HepG2 (cell line): Measurements from ENCODE around the gene NAP1L1. TPM values are rescaled to one million over a fixed set of nuclear protein-coding genes. Genes with fewer than 3 reads are reported as not detected.

Experiments
- ATAC-seq: fragments of 200-7000 bp; cut with Tn5 transposase; 3 replicates; pipeline ENCODE4 v1.9.1; 2020; ENCODE audit warnings: mild to moderate bottlenecking, moderate library complexity
- BruUV-seq: library from RNA; stranded (reverse); fragments of 400-500 nt; replicated peaks from 2 replicates; lab custom pipeline; 2021; lab: Mats Ljungman, UMichigan
- CTCF ChIA-PET: fragments of 300-600 bp; formaldehyde crosslinking; extraction: SDS; loops from one replicate; lab custom pipeline; 2021; ENCODE audit warnings: low total read pairs, inconsistent platforms, low intra/inter-chr PET ratio; lab: Yijun Ruan, JAX
- POLR2A ChIA-PET: fragments of 350-600 bp; sonication (Branson Sonifier 250); formaldehyde crosslinking; loops from one replicate; lab custom pipeline; 2020; ENCODE audit warnings: antibody characterized with exemption, inconsistent platforms; lab: Yijun Ruan, JAX
- DNase-seq: peaks from one replicate; pipeline ENCODE4 v3.0.0-alpha.2; 2015; ENCODE audit warnings: low spot score
- FAIRE-seq: peaks from 3 replicates; lab custom pipeline; 2011; peaks lifted over from hg19 to GRCh38; lab: Jason Lieb, UNC
- H2AFZ ChIP-seq: one replicate; pipeline ENCODE4 v1.6.1; 2011; ENCODE audit warnings: low read length, inconsistent platforms
- H3K27ac ChIP-seq: fragments of 300-600 bp; 3 replicates; pipeline ENCODE4 v1.8.0; 2011; ENCODE audit warnings: mixed run types, mild to moderate bottlenecking, mixed read lengths, low read length, inconsistent platforms; ENCODE audit not compliant: insufficient read depth; ENCODE audit errors: extremely low read length
- H3K27me3 ChIP-seq, 2 experiments: fragments of 200-600 bp in 1 of 2; 2 replicates in 1 of 2; 3 replicates in 1 of 2; pipeline versions ENCODE4 v1.6.0 to v1.8.0; 2011; ENCODE audit warnings: low read length in 2 of 2, mild to moderate bottlenecking in 2 of 2, moderate library complexity in 2 of 2, inconsistent platforms in 1 of 2; ENCODE audit not compliant: insufficient read depth in 2 of 2, control insufficient read depth in 1 of 2
- H3K36me3 ChIP-seq, 2 experiments: fragments of 200-600 bp in 1 of 2; replicated peaks in 1 of 2; 2 replicates in 1 of 2; 3 replicates in 1 of 2; pipeline versions ENCODE4 v1.5.1 to v1.8.0; 2011; ENCODE audit warnings: low read length in 2 of 2, inconsistent platforms in 1 of 2; ENCODE audit not compliant: insufficient read depth in 2 of 2, control insufficient read depth in 1 of 2
- H3K4me1 ChIP-seq: 2 replicates; pipeline ENCODE4 v1.5.1; 2012; ENCODE audit warnings: low read length, inconsistent platforms; ENCODE audit not compliant: insufficient read depth
- H3K4me2 ChIP-seq: 2 replicates; pipeline ENCODE4 v1.6.0; 2011; ENCODE audit warnings: low read depth, low read length, inconsistent platforms
- H3K4me3 ChIP-seq, 3 experiments: fragments of 200-600 bp in 1 of 3; sonication (generic), shearing (Covaris generic) in 1 of 3; replicated peaks in 1 of 3; 2 replicates each; pipeline ENCODE4 v1.5.1; 2011 to 2016; ENCODE audit warnings: low read length in 3 of 3, inconsistent platforms in 2 of 3, low read depth in 2 of 3, mild to moderate bottlenecking in 2 of 3, control low read depth in 1 of 3, mixed read lengths in 1 of 3; ENCODE audit not compliant: insufficient read depth in 1 of 3
- H3K79me2 ChIP-seq: one replicate; pipeline ENCODE4 v1.6.1; 2011; ENCODE audit warnings: low read length, inconsistent platforms; ENCODE audit not compliant: insufficient read depth
- H3K9ac ChIP-seq: 2 replicates; pipeline ENCODE4 v1.6.0; 2011; ENCODE audit warnings: mild to moderate bottlenecking, low read depth, low read length, inconsistent platforms; ENCODE audit not compliant: insufficient read depth
- H3K9me3 ChIP-seq: 2 replicates; pipeline ENCODE4 v1.5.1; 2012; ENCODE audit warnings: mild to moderate bottlenecking, low read length
- H4K20me1 ChIP-seq: 2 replicates; pipeline ENCODE4 v1.6.0; 2011; ENCODE audit warnings: inconsistent platforms, mild to moderate bottlenecking, low read length, moderate library complexity; ENCODE audit not compliant: insufficient read depth
- CBX1 ChIP-seq: IDR thresholded peaks from one replicate; pipeline ENCODE4 v1.6.1; 2016; ENCODE audit warnings: antibody characterized with exemption, low read depth
- CSRNP1 ChIP-seq: sonication (generic); formaldehyde crosslinking; IDR thresholded peaks from 2 replicates; pipeline ENCODE4 v1.8.1; 2023; ENCODE audit warnings: mild to moderate bottlenecking, missing genetic modification reagents
- NFATC3 ChIP-seq: sonication (generic); formaldehyde crosslinking; IDR thresholded peaks from 2 replicates; pipeline ENCODE4 v1.5.1; 2020; ENCODE audit warnings: mild to moderate bottlenecking, missing genetic modification reagents
- SMC3 ChIP-seq: IDR thresholded peaks from 2 replicates; pipeline ENCODE4 v1.6.1; 2011; ENCODE audit warnings: low read length, improper control_type of control experiment
- TGIF2 ChIP-seq: IDR thresholded peaks from 2 replicates; pipeline ENCODE4 v1.6.1; 2016; ENCODE audit warnings: control low read depth, missing compliant biosample characterization
- ZNF407 ChIP-seq: sonication (generic); formaldehyde crosslinking; IDR thresholded peaks from one replicate; pipeline ENCODE4 v1.5.1; 2020; ENCODE audit warnings: mild to moderate bottlenecking, missing genetic modification reagents; ENCODE audit errors: not compliant biosample characterization
- ZNF501 ChIP-seq: sonication (generic); formaldehyde crosslinking; IDR thresholded peaks from 2 replicates; pipeline ENCODE4 v1.5.1; 2020; ENCODE audit warnings: mild to moderate bottlenecking, moderate library complexity, missing genetic modification reagents
- ZNF562 ChIP-seq: sonication (generic); formaldehyde crosslinking; IDR thresholded peaks from 2 replicates; pipeline ENCODE4 v1.8.0; 2022; ENCODE audit warnings: missing genetic modification reagents, borderline replicate concordance
- ZNF749 ChIP-seq: sonication (generic); formaldehyde crosslinking; IDR thresholded peaks from 2 replicates; pipeline ENCODE4 v1.8.0; 2022; ENCODE audit warnings: mild to moderate bottlenecking, missing genetic modification reagents, moderate library complexity, borderline replicate concordance
- WGBS: methylation state at CpG from one replicate; pipeline ENCODE4 v1.1.6; 2017; ENCODE audit warnings: low lambda C conversion rate; 5-methylcytosine and 5-hydroxymethylcytosine counted together
- in situ Hi-C: cut with HindIII; loops from 2 replicates; pipeline ENCODE4 v1.10.0; 2017; ENCODE audit warnings: low pct_unique_long_range_greater_than_20kb; ENCODE audit not compliant: extremely low pct_ligation_motif_present
- intact Hi-C: fragments of 100-400 bp; cut with micrococcal nuclease; formaldehyde crosslinking; loops from one replicate; pipeline ENCODE4 v1.10.0; 2022; ENCODE audit not compliant: unreplicated experiment
- polyA plus RNA-seq, 8 experiments: library from polyadenylated mRNA; depleted of rRNA in 3 of 8; stranded (reverse) in 7 of 8; unstranded in 1 of 8; fragments of >200 nt; fragmentation: Illumina TruSeq in 4 of 8; extraction: Trizol in 4 of 8; gene quantifications; 2 replicates each; pipeline versions ENCODE4 v1.2.1 to v1.2.3, GENCODE V29; 2011 to 2016; ENCODE audit warnings: low read depth in 4 of 8, missing spikeins in 1 of 8, mixed read lengths in 1 of 8; ENCODE audit not compliant: insufficient read depth in 1 of 8
- total RNA-seq, 5 experiments: library from RNA; depleted of rRNA; stranded (reverse); fragments of >200 nt; fragmentation: Illumina TruSeq; extraction: Trizol; gene quantifications; 2 replicates each; pipeline ENCODE4 v1.2.3, GENCODE V29; 2016; ENCODE audit warnings: low read depth in 1 of 5
- TF ChIP-seq, protein P1 (sequence below): sonication (generic); formaldehyde crosslinking; IDR thresholded peaks from 2 replicates; pipeline ENCODE4 v1.5.0; 2020; ENCODE audit warnings: missing genetic modification reagents

The NAP1L1 gene
- total and polyA plus RNA-seq, 2 of the 13 experiments (the other 11 are each of a cell fraction or from before 2014, with no cell fraction given), result 207 to 309 TPM

GRCh38 chr12:76080017-76080728 lies 4.3 kb downstream of the NAP1L1 start:
- no peaks in the 10 kb centered on the region for H3K27me3 ChIP-seq
- peak overlapping the region; percentile 30 for H3K4me2 ChIP-seq
- peaks cover 85% of the 10 kb centered on the region for H3K79me2 ChIP-seq
- H3K36me3 ChIP-seq, result no peaks in the 10 kb centered on the region
- intact Hi-C loops, result loop anchor here (5.0 to 10.0 kb wide), 2 partner anchors 77 to 385 kb away; no protein-coding TSS in a partner anchor
- DNase-seq, result peak; percentile 7
- in situ Hi-C loops, result no loop called here
- no peak overlapping the region for H3K27ac ChIP-seq
- no peak for ATAC-seq
- FAIRE-seq, result no peak
- H3K4me1 ChIP-seq, result peaks cover 67% of the 10 kb centered on the region
- H3K4me3 ChIP-seq, result no peak overlapping the region
- H2AFZ ChIP-seq, result no peak overlapping the region
- no peaks in the 10 kb centered on the region for H3K9me3 ChIP-seq
- H3K9ac ChIP-seq, result no peak overlapping the region
- WGBS, result 77% methylated on average over 2 of the region's 2 CpGs
- CTCF ChIA-PET, result no interaction called here
- TF ChIP-seq SMC3 (no peak), NFATC3 (no peak), ZNF562 (CRISPR knock-in tag) (no peak), CSRNP1 (no peak), ZNF501 (no peak), ZNF749 (CRISPR knock-in tag) (no peak), ZNF407 (CRISPR knock-in tag) (no peak), TGIF2 (no peak), CBX1 (no peak)
- TF ChIP-seq, protein P1, sequence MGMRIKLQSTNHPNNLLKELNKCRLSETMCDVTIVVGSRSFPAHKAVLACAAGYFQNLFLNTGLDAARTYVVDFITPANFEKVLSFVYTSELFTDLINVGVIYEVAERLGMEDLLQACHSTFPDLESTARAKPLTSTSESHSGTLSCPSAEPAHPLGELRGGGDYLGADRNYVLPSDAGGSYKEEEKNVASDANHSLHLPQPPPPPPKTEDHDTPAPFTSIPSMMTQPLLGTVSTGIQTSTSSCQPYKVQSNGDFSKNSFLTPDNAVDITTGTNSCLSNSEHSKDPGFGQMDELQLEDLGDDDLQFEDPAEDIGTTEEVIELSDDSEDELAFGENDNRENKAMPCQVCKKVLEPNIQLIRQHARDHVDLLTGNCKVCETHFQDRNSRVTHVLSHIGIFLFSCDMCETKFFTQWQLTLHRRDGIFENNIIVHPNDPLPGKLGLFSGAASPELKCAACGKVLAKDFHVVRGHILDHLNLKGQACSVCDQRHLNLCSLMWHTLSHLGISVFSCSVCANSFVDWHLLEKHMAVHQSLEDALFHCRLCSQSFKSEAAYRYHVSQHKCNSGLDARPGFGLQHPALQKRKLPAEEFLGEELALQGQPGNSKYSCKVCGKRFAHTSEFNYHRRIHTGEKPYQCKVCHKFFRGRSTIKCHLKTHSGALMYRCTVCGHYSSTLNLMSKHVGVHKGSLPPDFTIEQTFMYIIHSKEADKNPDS, result no peak
- POLR2A ChIA-PET, result interaction anchor here (1.9 kb wide), 1 partner anchor 48 kb away, joined by 8 read pairs; the partner anchor contains the start of gene PHLDA1
- no TSS peak for BruUV-seq
- H4K20me1 ChIP-seq, result peaks cover 63% of the 10 kb centered on the region
